Activated CD8-positive, alpha-beta memory T cell treated with anti-CD3 and anti-CD28 coated beads, Interleukin-2, amount 50 U/mL, for 48 hours (primary cell): ENCODE results near the gene ELMO1.

ENCODE experiments used
- DNase-seq: peaks from one replicate; pipeline ENCODE4 v3.0.0-alpha.2; 2020

Gene ELMO1

GRCh38 chr7:37341033-37341630, 107.5 kb downstream of the ELMO1 start:
- DNase-seq = no peak

DNA sequence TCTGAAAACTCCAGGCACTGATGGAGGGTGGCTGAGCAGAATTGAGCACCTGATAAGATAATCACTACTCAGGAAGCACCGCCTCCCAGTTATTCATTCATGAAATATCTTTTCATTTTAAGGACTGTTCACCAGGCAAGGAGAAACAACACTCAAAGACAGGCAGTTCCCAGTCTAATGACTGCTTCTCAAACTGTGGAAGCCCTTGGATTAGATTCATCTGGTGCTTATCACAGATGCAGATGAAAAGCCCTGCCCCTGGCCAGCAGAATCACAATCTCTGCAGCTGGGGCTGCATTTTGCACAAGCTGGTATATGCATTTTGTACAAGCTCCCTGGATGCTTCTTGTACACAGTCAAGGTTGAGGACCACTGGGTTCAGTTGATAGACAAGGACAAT, 109.7 kb downstream of the ELMO1 start:
- no peak for DNase-seq

GRCh38 chr7:37337522-37337921, 111.1 kb downstream of the ELMO1 start:
- no peak for DNase-seq

DNA sequence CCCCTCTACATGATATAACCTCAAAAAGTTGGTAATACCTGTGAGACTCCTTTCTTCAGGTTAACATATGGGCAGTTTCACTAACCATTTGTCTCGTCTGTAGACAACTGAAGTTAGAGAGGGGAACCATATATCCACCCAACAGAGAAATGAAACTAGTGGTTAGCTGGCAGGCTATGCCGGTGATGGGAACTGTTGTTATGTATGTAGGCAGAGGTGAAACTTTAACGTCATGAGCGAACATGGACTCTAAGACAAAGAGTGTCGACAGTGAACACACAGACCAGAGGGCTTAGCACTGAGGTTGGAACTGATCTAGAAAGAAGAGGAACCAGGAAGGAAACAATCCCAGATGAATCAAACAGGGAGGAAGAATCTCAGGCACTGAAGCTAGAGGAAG, 112.4 kb downstream of the ELMO1 start:
- DNase-seq = no peak

GRCh38 chr7:37333075-37333474, 115.6 kb downstream of the ELMO1 start:
- DNase-seq = no peak

GRCh38 chr7:37332243-37333016, 116.2 kb downstream of the ELMO1 start:
- DNase-seq = no peak

- DNase-seq = no peak
Measured at GRCh38 chr7:37330775-37331174, 117.9 kb downstream of the ELMO1 start.

DNA sequence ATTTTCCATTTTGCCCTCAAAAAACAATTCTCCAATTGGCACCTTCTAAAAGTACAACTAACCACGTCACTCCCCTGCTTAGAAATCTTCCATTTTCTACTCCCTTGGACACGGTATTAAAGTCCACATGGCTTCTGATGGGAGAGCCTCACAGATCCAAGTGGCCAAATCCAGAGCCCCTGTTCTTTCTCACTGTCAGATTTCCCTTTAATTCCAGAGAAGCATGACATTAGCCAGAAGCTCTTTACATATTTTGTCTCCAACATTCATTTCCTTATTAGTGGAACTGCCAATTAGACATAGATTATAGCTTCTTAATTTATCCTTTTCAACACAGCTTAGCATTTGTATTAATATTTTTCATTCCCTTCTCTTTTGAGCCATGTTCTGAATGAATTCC, 118.7 kb downstream of the ELMO1 start:
- no peak for DNase-seq

- no peak for DNase-seq
Measured at GRCh38 chr7:37327288-37327687, 121.4 kb downstream of the ELMO1 start.

- DNase-seq = no peak
Measured at GRCh38 chr7:37323966-37324365, 124.7 kb downstream of the ELMO1 start.

- no peak for DNase-seq
Measured at GRCh38 chr7:37322831-37323230, 125.8 kb downstream of the ELMO1 start.

DNA sequence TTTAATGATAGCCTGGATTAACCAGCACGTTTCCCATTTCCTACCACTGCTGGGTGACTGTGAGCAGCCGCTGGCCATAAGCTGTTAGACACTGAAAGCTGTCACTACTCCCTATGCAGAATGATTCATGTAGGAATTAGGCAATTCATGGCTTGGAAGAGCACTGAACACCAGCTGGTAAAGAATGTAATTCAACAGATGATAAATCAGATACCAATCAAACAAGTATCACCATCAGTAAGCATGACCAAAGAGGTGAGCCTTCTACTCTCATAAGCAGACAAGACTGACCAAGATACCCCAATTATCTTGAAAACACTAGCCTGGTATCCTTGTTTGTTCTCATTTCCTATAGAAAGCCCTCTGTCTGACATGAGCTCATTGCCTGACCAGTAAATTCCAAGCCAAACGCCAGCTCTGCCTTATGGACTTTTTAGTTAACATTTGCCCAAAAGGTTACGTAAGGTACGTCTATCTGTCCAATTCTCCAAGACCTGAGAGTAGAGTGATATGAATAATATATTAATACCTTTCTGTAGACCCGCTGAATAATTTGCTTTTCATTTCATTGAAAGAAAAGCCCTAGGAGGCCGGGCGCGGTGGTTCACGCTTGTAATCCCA, 127.7 kb downstream of the ELMO1 start:
- DNase-seq = no peak

GRCh38 chr7:37320140-37320847, 128.4 kb downstream of the ELMO1 start:
- no peak for DNase-seq

- no peak for DNase-seq
Measured at GRCh38 chr7:37318541-37318940, 130.1 kb downstream of the ELMO1 start.

- no peak for DNase-seq
Measured at GRCh38 chr7:37315772-37316715, 132.6 kb downstream of the ELMO1 start.

DNA sequence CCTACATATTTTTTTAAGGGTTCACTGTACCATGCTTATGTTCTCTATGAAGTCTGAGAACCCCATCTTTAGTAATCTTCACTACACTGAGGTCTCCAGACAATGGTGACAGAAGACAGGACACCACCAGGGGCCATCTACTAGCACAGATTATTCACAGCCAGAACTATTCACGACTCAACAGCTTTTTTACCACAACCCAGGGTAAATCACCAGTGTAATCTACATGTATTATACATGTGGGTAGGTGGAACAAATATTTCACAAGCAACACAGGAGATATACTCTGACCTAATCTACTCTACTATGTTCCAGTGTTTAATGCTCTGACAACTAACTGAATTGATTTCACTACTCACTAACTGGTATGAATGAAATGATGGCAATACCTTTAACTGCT, 136.1 kb downstream of the ELMO1 start:
- DNase-seq = no peak

GRCh38 chr7:37311355-37311754, 137.3 kb downstream of the ELMO1 start:
- DNase-seq = peak; percentile 60

- DNase-seq = no peak
Measured at GRCh38 chr7:37310327-37311080, 138.2 kb downstream of the ELMO1 start.

DNA sequence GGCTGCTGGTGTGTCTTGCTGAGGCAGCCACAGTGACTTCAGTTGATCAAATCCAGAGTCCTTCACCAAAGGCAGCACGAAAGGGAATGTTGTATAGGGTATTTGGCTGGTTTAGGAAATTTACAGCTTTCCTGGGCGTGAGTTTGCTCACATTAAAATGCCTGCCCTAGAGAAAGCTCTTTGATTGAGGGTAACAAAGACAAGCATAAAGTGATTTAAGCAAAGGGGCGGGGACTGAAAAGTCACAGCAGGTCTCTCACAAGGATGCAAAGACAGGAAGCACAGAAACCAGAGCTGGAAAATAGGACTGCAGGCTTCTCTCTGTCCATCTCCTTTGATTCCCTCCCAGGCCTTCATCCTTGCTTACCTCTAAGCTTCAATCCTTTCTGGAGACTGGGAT, 139.2 kb downstream of the ELMO1 start:
- no peak for DNase-seq

GRCh38 chr7:37304921-37305320, 143.7 kb downstream of the ELMO1 start:
- DNase-seq = no peak

- no peak for DNase-seq
Measured at GRCh38 chr7:37297546-37297945, 151.1 kb downstream of the ELMO1 start.

DNA sequence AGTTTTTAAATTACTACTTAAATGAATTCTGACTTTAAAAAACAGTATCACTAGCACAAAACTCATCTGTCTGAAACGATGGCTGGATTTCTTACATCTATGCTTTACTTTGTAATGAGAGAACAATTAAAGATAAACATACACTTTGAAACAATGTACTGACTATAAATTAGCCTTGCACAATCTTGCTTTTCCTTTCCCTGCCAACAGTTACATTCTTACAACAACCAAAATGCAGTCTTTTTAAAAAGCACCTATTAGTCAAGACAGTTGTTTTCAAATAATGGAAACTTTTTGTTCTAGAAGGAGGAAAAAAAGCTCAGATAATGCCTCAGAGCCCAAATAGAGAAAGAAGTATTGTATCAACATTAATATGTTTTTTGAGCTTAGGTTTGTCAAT, 153.3 kb downstream of the ELMO1 start:
- no peak for DNase-seq
